BLaER1 (cell line): ENCODE measurements around the gene STAT5B.
"Not testable (repeated sequence)": the region's sequence is repeated elsewhere in the genome, so short reads cannot be mapped to it uniquely, and the experiment has no call there.

Experiments
- H3K27ac ChIP-seq: shearing (Covaris generic); formaldehyde crosslinking; 2 replicates; pipeline ENCODE4 v1.8.1; 2022
- H3K27me3 ChIP-seq: shearing (Covaris generic); formaldehyde crosslinking; 2 replicates; pipeline ENCODE4 v1.8.1; 2022
- H3K36me3 ChIP-seq: shearing (Covaris generic); formaldehyde crosslinking; 2 replicates; pipeline ENCODE4 v1.8.1; 2022
- H3K4me1 ChIP-seq: shearing (Covaris generic); formaldehyde crosslinking; 2 replicates; pipeline ENCODE4 v1.8.1; 2022
- H3K4me2 ChIP-seq: shearing (Covaris generic); formaldehyde crosslinking; 2 replicates; pipeline ENCODE4 v1.8.1; 2022
- H3K4me3 ChIP-seq: shearing (Covaris generic); formaldehyde crosslinking; 2 replicates; pipeline ENCODE4 v1.8.1; 2022
- H3K9ac ChIP-seq: shearing (Covaris generic); formaldehyde crosslinking; 2 replicates; pipeline ENCODE4 v1.8.1; 2022
- H3K9me3 ChIP-seq: shearing (Covaris generic); formaldehyde crosslinking; 2 replicates; pipeline ENCODE4 v1.8.1; 2022
- H4K20me1 ChIP-seq: shearing (Covaris generic); formaldehyde crosslinking; 2 replicates; pipeline ENCODE4 v1.8.1; 2022
- Cebpa-rat ChIP-seq: shearing (Covaris generic); IDR thresholded peaks from 2 replicates; pipeline ENCODE4 v1.8.1; 2022

STAT5B gene

DNA sequence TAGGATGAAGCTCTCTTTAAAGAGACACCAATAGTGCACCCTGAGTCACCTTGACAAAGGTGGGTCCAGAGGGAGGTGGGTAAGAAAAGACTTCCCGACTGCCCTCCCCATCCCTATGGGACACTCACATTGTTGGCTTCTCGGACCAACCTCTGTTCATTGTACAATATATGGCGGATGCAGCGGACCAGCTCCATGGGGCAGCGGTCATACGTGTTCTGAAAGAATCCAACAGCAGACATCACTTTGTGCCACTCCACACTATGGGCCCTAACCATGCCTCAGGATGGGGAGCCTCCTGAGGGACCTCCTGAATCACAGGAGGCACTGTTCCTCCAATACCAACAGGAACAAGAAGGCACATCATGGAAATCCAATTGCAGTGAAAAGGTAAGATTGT, 51.5 kb downstream of the STAT5B start:
- Histone ChIP-seq H3K4me2 (no peak overlapping the region), H3K36me3 (peaks cover 93% of the 10 kb centered on the region)
- TF ChIP-seq Cebpa-rat, result no peak

GRCh38 chr17:42221886-42222745, 54.1 kb downstream of the STAT5B start:
- no peak overlapping the region for H3K4me2 ChIP-seq
- no peaks in the 10 kb centered on the region for H3K4me1 ChIP-seq
- no peaks in the 10 kb centered on the region for H3K27me3 ChIP-seq
- H3K9me3 ChIP-seq, result no peaks in the 10 kb centered on the region
- H3K36me3 ChIP-seq, result peaks cover 92% of the 10 kb centered on the region
- no peak overlapping the region for H3K9ac ChIP-seq
- H3K4me3 ChIP-seq, result no peak overlapping the region
- H3K27ac ChIP-seq, result no peak overlapping the region
- no peak for TF ChIP-seq Cebpa-rat
- 0 out of 2 replicates have a peak, but pooled peaks cover 10% of the 10 kb centered on the region for H4K20me1 ChIP-seq

More for the DNA sequence above, 51.5 kb downstream of the STAT5B start:
- Histone ChIP-seq H3K27ac (no peak overlapping the region), H3K4me3 (no peak overlapping the region), H3K4me1 (peaks cover 13% of the 10 kb centered on the region; the same call in 1 of the 2 replicates), H3K27me3 (no peaks in the 10 kb centered on the region), H3K9me3 (no peaks in the 10 kb centered on the region), H4K20me1 (peaks cover 31% of the 10 kb centered on the region; the same call in 1 of the 2 replicates), H3K9ac (no peak overlapping the region)

DNA sequence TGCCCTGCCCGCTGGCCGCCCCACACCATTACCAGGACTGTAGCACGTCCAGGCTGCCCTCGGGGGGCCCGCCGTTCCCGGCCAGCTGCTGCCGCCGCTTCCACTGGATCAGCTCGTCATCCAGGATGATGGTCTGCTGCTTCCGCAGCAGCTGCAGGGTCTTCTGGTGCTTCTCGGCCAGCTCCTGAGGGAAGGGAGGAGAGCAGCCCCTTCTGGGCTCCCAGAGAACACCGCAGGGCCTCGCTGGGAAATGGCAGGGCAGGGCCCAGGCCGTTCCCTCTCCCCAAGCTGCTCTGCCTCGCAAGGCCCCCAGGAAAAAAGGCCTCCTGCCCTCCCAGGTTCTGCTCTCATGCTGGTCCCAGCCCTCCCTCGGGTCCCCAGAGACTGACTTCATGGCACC, 56.9 kb downstream of the STAT5B start:
- not testable (repeated sequence) for H3K4me2 ChIP-seq, H3K4me1 ChIP-seq, H4K20me1 ChIP-seq, H3K27me3 ChIP-seq, H3K9me3 ChIP-seq, H3K27ac ChIP-seq, H3K4me3 ChIP-seq, H3K9ac ChIP-seq
- H3K36me3 ChIP-seq, result peaks cover 93% of the 10 kb centered on the region

- H3K4me2 ChIP-seq, result no peak overlapping the region
- H3K4me3 ChIP-seq, result no peak overlapping the region
- no peaks in the 10 kb centered on the region for H3K9me3 ChIP-seq
- H3K4me1 ChIP-seq, result no peaks in the 10 kb centered on the region
- H3K36me3 ChIP-seq, result peaks cover 98% of the 10 kb centered on the region
- no peaks in the 10 kb centered on the region for H4K20me1 ChIP-seq
- no peak for TF ChIP-seq Cebpa-rat
- H3K9ac ChIP-seq, result no peak overlapping the region
- no peak overlapping the region for H3K27ac ChIP-seq
- no peaks in the 10 kb centered on the region for H3K27me3 ChIP-seq
These were observed 62.0 kb downstream of the STAT5B start for GRCh38 chr17:42214156-42214555.

- Histone ChIP-seq H3K4me1 (no peaks in the 10 kb centered on the region), H3K36me3 (peaks cover 100% of the 10 kb centered on the region), H3K4me2 (no peak overlapping the region), H3K9ac (no peak overlapping the region), H3K27ac (no peak overlapping the region), H3K4me3 (no peak overlapping the region), H3K9me3 (no peaks in the 10 kb centered on the region), H4K20me1 (no peaks in the 10 kb centered on the region), H3K27me3 (no peaks in the 10 kb centered on the region)
- no peak for TF ChIP-seq Cebpa-rat
These were observed 63.8 kb downstream of the STAT5B start for GRCh38 chr17:42212382-42212781.

DNA sequence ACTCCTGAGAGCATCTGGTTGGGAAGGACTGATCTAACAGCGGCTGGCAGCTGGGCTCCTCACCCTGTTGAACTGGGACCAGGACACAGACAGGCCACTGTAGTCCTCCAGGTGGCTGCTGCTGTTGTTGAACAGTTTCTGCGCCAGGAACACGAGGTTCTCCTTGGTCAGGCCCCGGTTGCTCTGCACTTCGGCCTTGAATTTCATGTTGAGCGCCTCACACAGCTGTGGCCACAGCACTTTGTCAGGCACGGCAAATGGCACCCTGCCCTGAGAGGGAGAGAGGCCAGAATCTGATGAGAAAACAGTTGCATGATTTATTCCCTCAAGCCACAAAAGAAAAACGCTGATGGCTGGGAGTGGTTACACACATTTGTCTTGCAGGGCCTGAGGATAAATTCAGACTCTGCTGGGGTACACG, 64.3 kb downstream of the STAT5B start:
- not testable (repeated sequence) for H4K20me1 ChIP-seq, H3K4me3 ChIP-seq, H3K27ac ChIP-seq, H3K27me3 ChIP-seq, H3K4me1 ChIP-seq, H3K9me3 ChIP-seq, H3K9ac ChIP-seq, H3K4me2 ChIP-seq
- peaks cover 100% of the 10 kb centered on the region for H3K36me3 ChIP-seq

DNA sequence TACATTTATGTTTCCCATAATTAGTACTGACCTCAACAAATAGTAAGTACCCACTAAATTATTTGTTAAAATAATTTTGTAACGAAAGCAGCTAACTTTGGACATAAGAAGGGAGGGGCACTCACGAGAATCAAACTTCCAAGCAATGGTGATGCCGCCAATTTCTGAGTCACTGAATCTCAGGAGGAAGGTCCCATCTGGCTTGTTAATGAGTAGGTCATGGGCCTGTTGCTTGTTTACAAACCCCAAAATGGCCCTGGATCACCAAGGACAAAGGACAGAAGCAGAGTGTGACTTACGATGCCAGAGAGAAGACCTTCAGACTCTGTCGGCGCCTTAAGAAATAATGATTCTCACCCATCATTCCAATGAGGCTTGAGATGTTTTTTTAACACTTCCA, 66.1 kb downstream of the STAT5B start:
- H3K9ac ChIP-seq, result no peak overlapping the region
- H3K4me2 ChIP-seq, result no peak overlapping the region
- H3K9me3 ChIP-seq, result no peaks in the 10 kb centered on the region
- H3K4me3 ChIP-seq, result no peak overlapping the region
- no peak for TF ChIP-seq Cebpa-rat
- H4K20me1 ChIP-seq, result no peaks in the 10 kb centered on the region
- no peaks in the 10 kb centered on the region for H3K27me3 ChIP-seq
- no peak overlapping the region for H3K27ac ChIP-seq
- H3K4me1 ChIP-seq, result no peaks in the 10 kb centered on the region
- peaks cover 100% of the 10 kb centered on the region for H3K36me3 ChIP-seq

DNA sequence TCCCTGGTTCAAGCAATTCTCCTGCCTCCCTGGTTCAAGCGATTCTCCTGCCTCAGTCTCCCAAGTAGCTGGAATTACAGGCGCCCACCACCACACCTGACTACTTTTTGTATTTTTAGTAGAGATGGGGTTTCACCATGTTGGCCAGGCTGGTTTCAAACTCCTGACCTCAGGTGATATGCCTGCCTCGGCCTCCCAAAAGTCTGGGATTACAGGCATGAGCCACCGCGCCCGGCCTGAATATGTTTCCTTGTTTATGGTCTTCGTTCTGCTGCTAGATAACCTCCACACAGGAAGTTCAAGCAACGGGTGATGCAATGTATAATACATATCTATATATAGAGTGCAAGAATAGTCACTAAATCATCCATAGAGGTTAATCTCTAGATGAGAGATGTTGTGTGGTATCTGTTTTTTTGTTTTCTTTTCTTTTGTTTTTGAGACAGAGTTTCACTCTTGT, 70.0 kb downstream of the STAT5B start:
- H3K9ac ChIP-seq, H3K9me3 ChIP-seq, H3K27ac ChIP-seq, H3K4me3 ChIP-seq, H3K4me2 ChIP-seq, H3K4me1 ChIP-seq, H3K27me3 ChIP-seq, H4K20me1 ChIP-seq: not testable (repeated sequence)
- H3K36me3 ChIP-seq, result peaks cover 100% of the 10 kb centered on the region

DNA sequence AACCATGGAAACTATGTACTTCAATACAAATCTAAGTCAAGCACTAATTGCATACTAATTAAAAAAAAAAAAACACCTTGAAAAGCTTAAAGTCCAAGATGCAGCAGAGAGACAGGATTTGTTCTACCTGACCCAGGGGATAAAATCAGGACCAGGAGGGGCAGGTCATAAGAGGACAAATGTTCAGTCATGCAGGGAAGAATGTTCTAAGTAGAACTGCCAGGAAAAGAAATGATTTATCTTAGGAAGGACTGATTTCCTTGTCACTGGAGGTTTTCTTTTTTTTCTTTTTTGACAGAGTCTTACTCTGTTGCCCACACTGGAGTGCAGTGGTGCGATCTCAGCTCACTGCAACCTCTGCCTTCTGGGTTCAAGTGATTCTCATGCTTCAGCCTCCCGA, 72.8 kb downstream of the STAT5B start:
- no peaks in the 10 kb centered on the region for H3K27me3 ChIP-seq
- no peak overlapping the region for H3K27ac ChIP-seq
- peaks cover 11% of the 10 kb centered on the region for H3K4me1 ChIP-seq
- H3K4me3 ChIP-seq, result no peak overlapping the region
- no peak for TF ChIP-seq Cebpa-rat
- no peak overlapping the region for H3K4me2 ChIP-seq
- H4K20me1 ChIP-seq, result no peaks in the 10 kb centered on the region
- no peaks in the 10 kb centered on the region for H3K9me3 ChIP-seq
- peaks cover 89% of the 10 kb centered on the region for H3K36me3 ChIP-seq
- H3K9ac ChIP-seq, result no peak overlapping the region

- no peak overlapping the region for H3K27ac ChIP-seq
- TF ChIP-seq Cebpa-rat, result no peak
- H3K9me3 ChIP-seq, result no peaks in the 10 kb centered on the region
- H3K4me3 ChIP-seq, result no peak overlapping the region
- H4K20me1 ChIP-seq, result no peaks in the 10 kb centered on the region
- no peak overlapping the region for H3K9ac ChIP-seq
- peaks cover 83% of the 10 kb centered on the region for H3K36me3 ChIP-seq
- no peaks in the 10 kb centered on the region for H3K27me3 ChIP-seq
- peaks cover 11% of the 10 kb centered on the region for H3K4me1 ChIP-seq
- H3K4me2 ChIP-seq, result no peak overlapping the region
These were observed 73.5 kb downstream of the STAT5B start for GRCh38 chr17:42202696-42203095.
